SJSA1 (cell line): ENCODE results near the gene PLCH2. TPM values are rescaled to one million over a fixed set of nuclear protein-coding genes. Genes with fewer than 3 reads are reported as not detected.
"Not testable (repeated sequence)": the region's sequence is repeated elsewhere in the genome, so short reads cannot be mapped to it uniquely, and the experiment has no call there.

Experiments
- DNase-seq, 2 experiments: peaks; one replicate each; pipeline ENCODE4 v3.0.0-alpha.2; 2015 to 2020; ENCODE audit warnings: low spot score in 2 of 2, low read depth in 1 of 2
- H3K27ac ChIP-seq: fragments of 250-450 bp; sonication (Bioruptor Pico); 2 replicates; pipeline ENCODE4 v1.5.1; 2020; ENCODE audit warnings: mild to moderate bottlenecking, moderate library complexity
- H3K27me3 ChIP-seq: fragments of 250-450 bp; sonication (Bioruptor Pico); replicated peaks from 2 replicates; pipeline ENCODE4 v1.5.1; 2020; ENCODE audit warnings: mild to moderate bottlenecking, moderate library complexity
- H3K36me3 ChIP-seq: fragments of 250-450 bp; sonication (Bioruptor Pico); 2 replicates; pipeline ENCODE4 v1.5.1; 2020; ENCODE audit warnings: mild to moderate bottlenecking
- H3K4me1 ChIP-seq: fragments of 250-450 bp; sonication (Bioruptor Pico); replicated peaks from 2 replicates; pipeline ENCODE4 v1.6.1; 2021; ENCODE audit warnings: mild to moderate bottlenecking
- H3K4me3 ChIP-seq: fragments of 250-450 bp; sonication (Bioruptor Pico); 2 replicates; pipeline ENCODE4 v1.5.1; 2020; ENCODE audit warnings: mild to moderate bottlenecking
- H3K9me3 ChIP-seq: fragments of 250-450 bp; sonication (Bioruptor Pico); replicated peaks from 2 replicates; pipeline ENCODE4 v1.5.1; 2020; ENCODE audit warnings: mild to moderate bottlenecking
- total RNA-seq: library from RNA; depleted of rRNA; stranded (reverse); fragments of >200 nt; shearing (Covaris generic); gene quantifications from 2 replicates; pipeline ENCODE4 v1.2.3, GENCODE V29; 2014

Gene PLCH2
- total RNA-seq, 1 experiment from 2014 or later: 0.24 TPM

GRCh38 chr1:2544093-2544874 lies 68.2 kb downstream of the PLCH2 start:
- Histone ChIP-seq H3K4me3 (no peak overlapping the region), H3K36me3 (no peaks in the 10 kb centered on the region), H3K9me3 (no peaks in the 10 kb centered on the region), H3K4me1 (peaks cover 40% of the 10 kb centered on the region), H3K27ac (no peak overlapping the region), H3K27me3 (no peaks in the 10 kb centered on the region)
- no peak for DNase-seq

GRCh38 chr1:2544875-2545640 lies 69.0 kb downstream of the PLCH2 start:
- no peak overlapping the region for H3K4me3 ChIP-seq
- no peak for DNase-seq
- H3K9me3 ChIP-seq: no peaks in the 10 kb centered on the region
- no peak overlapping the region for H3K27ac ChIP-seq
- H3K4me1 ChIP-seq: peaks cover 40% of the 10 kb centered on the region
- H3K27me3 ChIP-seq: no peaks in the 10 kb centered on the region
- H3K36me3 ChIP-seq: no peaks in the 10 kb centered on the region

- peak overlapping the region; percentile 2; the same call in 1 of the 2 replicates for H3K27ac ChIP-seq
Measured at GRCh38 chr1:2545754-2546514, 69.8 kb downstream of the PLCH2 start.

DNA sequence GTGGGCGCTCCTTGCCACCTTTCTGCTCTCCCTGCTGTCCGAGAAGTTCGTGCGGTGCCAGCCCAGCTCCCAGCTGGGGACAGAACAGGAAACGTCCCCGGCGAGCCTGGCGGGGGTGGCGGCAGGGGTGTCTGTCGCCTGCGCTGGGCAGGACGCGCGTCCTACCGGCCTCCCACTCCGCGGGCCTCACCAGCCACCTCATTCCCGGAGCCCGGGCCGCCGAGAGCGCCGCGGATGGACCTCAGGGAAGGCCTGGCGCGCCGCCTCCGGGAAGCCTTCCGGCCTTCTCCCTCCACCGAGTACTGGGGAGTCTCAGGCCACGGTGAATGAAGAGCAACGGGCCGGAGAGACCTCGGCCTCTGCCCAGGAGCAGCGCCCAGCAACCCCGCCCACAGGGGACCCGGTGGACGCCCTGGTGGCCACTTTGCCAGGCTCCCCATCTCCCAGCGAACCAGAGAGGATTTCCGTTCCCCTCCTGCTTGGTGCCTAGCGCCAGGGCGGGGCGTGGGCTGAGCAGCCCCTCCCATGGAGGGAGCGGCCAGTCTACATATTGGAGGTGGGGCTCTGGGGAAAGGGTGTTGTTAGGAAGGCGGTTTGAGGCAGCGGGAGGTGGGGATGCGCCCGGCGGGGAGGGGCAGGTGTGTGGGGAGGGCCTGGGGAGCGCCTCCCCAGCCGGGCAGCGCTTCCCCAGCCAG lies 70.6 kb downstream of the PLCH2 start:
- peak overlapping the region; percentile 2; the same call in 1 of the 2 replicates for H3K27ac ChIP-seq
- H3K36me3 ChIP-seq: no peaks in the 10 kb centered on the region
- no peaks in the 10 kb centered on the region for H3K27me3 ChIP-seq
- peaks cover 40% of the 10 kb centered on the region for H3K4me1 ChIP-seq
- H3K4me3 ChIP-seq: peak overlapping the region; percentile 39
- no peaks in the 10 kb centered on the region for H3K9me3 ChIP-seq
- DNase-seq: peak; percentile 61 to 80

More at GRCh38 chr1:2545754-2546514, 69.8 kb downstream of the PLCH2 start:
- peak overlapping the region; percentile 39 for H3K4me3 ChIP-seq
- no peaks in the 10 kb centered on the region for H3K9me3 ChIP-seq
- H3K36me3 ChIP-seq: no peaks in the 10 kb centered on the region
- peaks cover 40% of the 10 kb centered on the region for H3K4me1 ChIP-seq
- DNase-seq: peak in 1 of 2 experiments; percentile 86
- H3K27me3 ChIP-seq: no peaks in the 10 kb centered on the region

GRCh38 chr1:2547210-2548067 lies 71.3 kb downstream of the PLCH2 start:
- H3K27ac ChIP-seq: no peak overlapping the region
- peak overlapping the region; percentile 39 for H3K4me3 ChIP-seq
- DNase-seq: no peak
- H3K27me3 ChIP-seq: no peaks in the 10 kb centered on the region
- H3K4me1 ChIP-seq: peaks cover 40% of the 10 kb centered on the region
- no peaks in the 10 kb centered on the region for H3K36me3 ChIP-seq
- no peaks in the 10 kb centered on the region for H3K9me3 ChIP-seq

DNA sequence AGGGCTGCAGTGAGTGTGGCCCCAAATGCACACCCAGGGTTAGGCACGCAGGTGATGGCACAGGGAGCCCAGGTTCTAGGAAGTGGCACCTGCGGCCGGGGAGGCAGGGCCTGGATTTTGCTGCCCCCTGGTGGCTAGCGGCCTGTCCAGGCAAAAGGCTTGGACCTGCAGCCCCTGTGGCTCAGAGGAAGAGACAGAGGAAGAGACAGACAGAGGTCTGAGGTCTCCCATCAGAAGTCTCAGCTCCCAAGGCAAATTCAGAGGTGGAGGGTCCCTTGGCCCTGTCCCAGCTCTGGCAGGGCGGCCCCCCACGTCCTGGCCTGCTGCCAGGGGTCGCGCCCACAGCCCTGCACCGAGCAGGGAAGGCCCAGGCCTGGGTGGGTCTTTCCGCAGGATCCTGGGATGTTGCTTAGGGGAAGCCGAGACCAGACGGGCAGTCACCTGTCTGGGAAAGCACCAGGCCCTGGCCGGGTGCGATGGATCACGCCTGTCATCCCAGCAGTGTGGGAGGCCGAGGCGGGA lies 72.0 kb downstream of the PLCH2 start:
- DNase-seq: peak; percentile 62 to 76
- Histone ChIP-seq H3K9me3 (no peaks in the 10 kb centered on the region), H3K27ac (0 out of 2 replicates have a peak overlapping the region, but pooled peaks have one; percentile 4), H3K4me3 (no peak overlapping the region), H3K4me1 (peaks cover 40% of the 10 kb centered on the region), H3K27me3 (no peaks in the 10 kb centered on the region), H3K36me3 (no peaks in the 10 kb centered on the region)

DNA sequence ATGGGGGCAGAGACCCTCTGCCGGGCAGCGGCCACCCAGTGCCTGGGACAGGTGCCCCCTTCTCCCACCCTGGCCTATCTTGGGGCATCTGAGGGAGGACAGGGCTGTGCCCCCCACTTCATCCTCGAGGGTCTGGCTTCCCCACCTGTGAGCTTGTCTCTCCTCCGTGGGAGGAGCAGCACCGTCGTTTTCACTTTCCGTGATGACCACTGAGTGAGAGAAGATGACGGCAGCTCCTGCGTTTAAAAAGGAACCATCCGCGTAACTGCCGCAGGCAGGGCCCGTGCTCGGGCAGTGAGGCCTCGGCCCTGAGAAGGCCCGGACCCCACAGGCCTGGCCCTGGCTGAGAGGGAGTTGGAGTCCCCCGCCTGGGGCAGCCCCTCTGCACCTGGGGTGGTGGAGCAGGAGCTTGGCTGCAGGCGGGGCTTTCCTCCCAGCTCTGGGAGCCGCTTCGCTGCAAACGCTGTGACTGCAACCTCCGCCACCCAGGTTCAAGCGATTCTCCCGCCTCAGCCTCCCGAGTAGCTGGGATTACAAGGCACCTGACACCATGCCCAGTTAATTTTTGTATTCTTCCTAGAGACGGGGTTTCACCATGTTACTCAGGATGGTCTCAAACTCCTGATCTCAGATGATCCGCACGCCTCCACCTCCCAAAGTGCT lies 73.4 kb downstream of the PLCH2 start:
- H3K36me3 ChIP-seq, DNase-seq, H3K9me3 ChIP-seq, H3K27me3 ChIP-seq, H3K4me3 ChIP-seq, H3K27ac ChIP-seq: not testable (repeated sequence)
- peaks cover 29% of the 10 kb centered on the region for H3K4me1 ChIP-seq

GRCh38 chr1:2550309-2550861 lies 74.3 kb downstream of the PLCH2 start:
- H3K4me1 ChIP-seq: peaks cover 28% of the 10 kb centered on the region
- H3K4me3 ChIP-seq, H3K27me3 ChIP-seq, H3K27ac ChIP-seq, H3K9me3 ChIP-seq, DNase-seq, H3K36me3 ChIP-seq: not testable (repeated sequence)

DNA sequence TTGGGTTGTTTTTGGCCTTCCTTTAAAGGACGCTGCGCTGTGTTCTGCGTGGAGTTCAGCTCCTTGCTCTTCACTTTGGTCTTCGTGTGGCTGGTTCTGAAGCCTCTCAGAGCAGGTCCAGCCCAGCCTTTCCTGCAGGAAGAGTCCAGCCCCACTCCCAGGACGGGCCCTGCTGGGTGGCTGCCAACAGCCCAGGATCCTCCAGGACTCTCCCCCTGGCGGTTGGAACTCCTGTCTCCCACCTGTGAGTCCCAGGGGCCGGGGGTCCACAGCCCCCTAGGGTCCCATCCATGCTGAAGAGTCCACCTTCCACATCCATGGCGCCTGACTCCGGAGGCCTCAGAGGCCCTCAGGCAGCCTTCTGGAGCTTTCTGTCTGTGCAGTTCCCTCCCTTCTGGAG lies 75.5 kb downstream of the PLCH2 start:
- not testable (repeated sequence) for H3K27me3 ChIP-seq, DNase-seq, H3K27ac ChIP-seq, H3K36me3 ChIP-seq, H3K4me3 ChIP-seq, H3K9me3 ChIP-seq
- H3K4me1 ChIP-seq: peaks cover 34% of the 10 kb centered on the region

- no peak overlapping the region for H3K27ac ChIP-seq
- H3K4me1 ChIP-seq: peaks cover 31% of the 10 kb centered on the region
- no peaks in the 10 kb centered on the region for H3K36me3 ChIP-seq
- no peaks in the 10 kb centered on the region for H3K27me3 ChIP-seq
- no peaks in the 10 kb centered on the region for H3K9me3 ChIP-seq
- no peak overlapping the region for H3K4me3 ChIP-seq
- no peak for DNase-seq
Measured at GRCh38 chr1:2552189-2552588, 76.1 kb downstream of the PLCH2 start.

- DNase-seq, H3K9me3 ChIP-seq: not testable (repeated sequence)
Measured at GRCh38 chr1:2553076-2553475, 77.0 kb downstream of the PLCH2 start.

More at GRCh38 chr1:2553076-2553475, 77.0 kb downstream of the PLCH2 start:
- H3K27ac ChIP-seq, H3K4me3 ChIP-seq, H3K36me3 ChIP-seq, H3K27me3 ChIP-seq: not testable (repeated sequence)
- peaks cover 26% of the 10 kb centered on the region for H3K4me1 ChIP-seq
